Activated naive CD4-positive, alpha-beta T cell treated with anti-CD3 and anti-CD28 coated beads for 36 hours (primary cell): ENCODE results near the gene ENOX2. TPM values are rescaled to one million over a fixed set of nuclear protein-coding genes. Genes with fewer than 3 reads are reported as not detected.
"Not testable (repeated sequence)": the region's sequence is repeated elsewhere in the genome, so short reads cannot be mapped to it uniquely, and the experiment has no call there.

Experiments
- CTCF ChIA-PET: fragments of 350-600 bp; sonication (Branson Sonifier 250); formaldehyde crosslinking; loops from one replicate; lab custom pipeline; 2021; ENCODE audit warnings: antibody characterized with exemption; lab: Charles Lee
- DNase-seq: peaks from one replicate; pipeline ENCODE4 v3.0.0-alpha.2; 2020
- H3K27ac Mint-ChIP-seq: one replicate; pipeline ENCODE4 v1.8.0; 2021; ENCODE audit warnings: mild to moderate bottlenecking, mixed read lengths
- H3K27me3 Mint-ChIP-seq: one replicate; pipeline ENCODE4 v1.8.0; 2021; ENCODE audit warnings: low read depth, mixed read lengths
- H3K36me3 Mint-ChIP-seq: one replicate; pipeline ENCODE4 v1.8.0; 2021; ENCODE audit warnings: low read depth, mixed read lengths
- H3K4me1 Mint-ChIP-seq: one replicate; pipeline ENCODE4 v1.8.0; 2021; ENCODE audit warnings: low read depth, mixed read lengths
- H3K4me3 Mint-ChIP-seq: one replicate; pipeline ENCODE4 v1.8.0; 2021; ENCODE audit warnings: mild to moderate bottlenecking, moderate library complexity, mixed read lengths
- H3K9me3 Mint-ChIP-seq: one replicate; pipeline ENCODE4 v1.8.0; 2021; ENCODE audit warnings: mixed read lengths
- intact Hi-C: fragments of 100-400 bp; cut with micrococcal nuclease; formaldehyde crosslinking; loops from one replicate; pipeline ENCODE4 v1.15.1; 2023
- total RNA-seq, 2 experiments: library from RNA; stranded (reverse); gene quantifications; one replicate each; pipeline ENCODE4 v1.2.3, GENCODE V29; 2021

ENOX2 gene
- total RNA-seq, 2 experiments from 2014 or later: 8.7 to 9.7 TPM

GRCh38 chrX:130834149-130834548, 68.9 kb downstream of the ENOX2 start:
- DNase-seq: no peak
- Mint-ChIP-seq H3K9me3 (no peaks in the 10 kb centered on the region), H3K27me3 (no peaks in the 10 kb centered on the region), H3K27ac (no peak overlapping the region), H3K4me3 (no peak overlapping the region), H3K36me3 (no peaks in the 10 kb centered on the region), H3K4me1 (peaks cover 14% of the 10 kb centered on the region)
- CTCF ChIA-PET: no interaction called here
- intact Hi-C loops: no loop called here

GRCh38 chrX:130831347-130831722, 71.7 kb downstream of the ENOX2 start:
- no peaks in the 10 kb centered on the region for H3K36me3 Mint-ChIP-seq
- no peak overlapping the region for H3K27ac Mint-ChIP-seq
- no peak for DNase-seq
- no peaks in the 10 kb centered on the region for H3K27me3 Mint-ChIP-seq
- intact Hi-C loops: no loop called here
- no peaks in the 10 kb centered on the region for H3K9me3 Mint-ChIP-seq
- CTCF ChIA-PET: no interaction called here
- peaks cover 13% of the 10 kb centered on the region for H3K4me1 Mint-ChIP-seq
- H3K4me3 Mint-ChIP-seq: no peak overlapping the region

- no peaks in the 10 kb centered on the region for H3K27me3 Mint-ChIP-seq
- H3K36me3 Mint-ChIP-seq: no peaks in the 10 kb centered on the region
- no peak overlapping the region for H3K27ac Mint-ChIP-seq
- peaks cover 10% of the 10 kb centered on the region for H3K4me1 Mint-ChIP-seq
- H3K9me3 Mint-ChIP-seq: no peaks in the 10 kb centered on the region
- H3K4me3 Mint-ChIP-seq: no peak overlapping the region
- no peak for DNase-seq
- intact Hi-C loops: loop anchor here (1.0 kb wide), 1 partner anchor 36 kb away; no protein-coding TSS in a partner anchor
- CTCF ChIA-PET: no interaction called here
Observed at GRCh38 chrX:130830599-130831346, 72.2 kb downstream of the ENOX2 start.

GRCh38 chrX:130829526-130830515, 73.2 kb downstream of the ENOX2 start:
- intact Hi-C loops: loop anchor here (1.0 kb wide), 1 partner anchor 36 kb away; no protein-coding TSS in a partner anchor
- CTCF ChIA-PET: no interaction called here
- Mint-ChIP-seq H3K27me3 (no peaks in the 10 kb centered on the region), H3K36me3 (no peaks in the 10 kb centered on the region), H3K4me1 (peaks cover 9% of the 10 kb centered on the region), H3K9me3 (no peaks in the 10 kb centered on the region), H3K27ac (no peak overlapping the region), H3K4me3 (no peak overlapping the region)
- DNase-seq: no peak

GRCh38 chrX:130828641-130829040, 74.4 kb downstream of the ENOX2 start:
- CTCF ChIA-PET: no interaction called here
- Mint-ChIP-seq H3K4me1 (peaks cover 9% of the 10 kb centered on the region), H3K27ac (no peak overlapping the region), H3K36me3 (no peaks in the 10 kb centered on the region), H3K27me3 (no peaks in the 10 kb centered on the region), H3K9me3 (no peaks in the 10 kb centered on the region), H3K4me3 (no peak overlapping the region)
- intact Hi-C loops: no loop called here
- DNase-seq: no peak

- no peak overlapping the region for H3K27ac Mint-ChIP-seq
- CTCF ChIA-PET: no interaction called here
- no peak for DNase-seq
- no peak overlapping the region for H3K4me3 Mint-ChIP-seq
- H3K27me3 Mint-ChIP-seq: no peaks in the 10 kb centered on the region
- no peaks in the 10 kb centered on the region for H3K9me3 Mint-ChIP-seq
- H3K36me3 Mint-ChIP-seq: no peaks in the 10 kb centered on the region
- intact Hi-C loops: no loop called here
- peaks cover 4% of the 10 kb centered on the region for H3K4me1 Mint-ChIP-seq
Observed at GRCh38 chrX:130827648-130828047, 75.4 kb downstream of the ENOX2 start.

GRCh38 chrX:130826249-130826648, 76.8 kb downstream of the ENOX2 start:
- Mint-ChIP-seq H3K4me1 (peaks cover under 1% of the 10 kb centered on the region), H3K4me3 (no peak overlapping the region), H3K27ac (no peak overlapping the region), H3K27me3 (no peaks in the 10 kb centered on the region), H3K36me3 (no peaks in the 10 kb centered on the region), H3K9me3 (no peaks in the 10 kb centered on the region)
- no peak for DNase-seq
- CTCF ChIA-PET: no interaction called here
- intact Hi-C loops: no loop called here

GRCh38 chrX:130825525-130825924, 77.5 kb downstream of the ENOX2 start:
- Mint-ChIP-seq H3K9me3 (no peaks in the 10 kb centered on the region), H3K4me3 (no peak overlapping the region), H3K27me3 (no peaks in the 10 kb centered on the region), H3K4me1 (no peaks in the 10 kb centered on the region), H3K36me3 (no peaks in the 10 kb centered on the region), H3K27ac (no peak overlapping the region)
- no peak for DNase-seq
- CTCF ChIA-PET: no interaction called here
- intact Hi-C loops: no loop called here

- H3K27me3 Mint-ChIP-seq, DNase-seq, H3K4me1 Mint-ChIP-seq, H3K9me3 Mint-ChIP-seq, intact Hi-C loops, CTCF ChIA-PET, H3K36me3 Mint-ChIP-seq, H3K27ac Mint-ChIP-seq, H3K4me3 Mint-ChIP-seq: not testable (repeated sequence)
Observed at GRCh38 chrX:130819367-130819766, 83.6 kb downstream of the ENOX2 start.

- H3K36me3 Mint-ChIP-seq, H3K9me3 Mint-ChIP-seq, H3K4me3 Mint-ChIP-seq, H3K27me3 Mint-ChIP-seq, H3K27ac Mint-ChIP-seq, DNase-seq, intact Hi-C loops, H3K4me1 Mint-ChIP-seq: not testable (repeated sequence)
- CTCF ChIA-PET: interaction anchor here (0.5 kb wide), 1 partner anchor 666 kb away, joined by 3 read pairs; no protein-coding TSS in a partner anchor
Observed at GRCh38 chrX:130813932-130814331, 89.1 kb downstream of the ENOX2 start.

GRCh38 chrX:130810561-130810960, 92.4 kb downstream of the ENOX2 start:
- Mint-ChIP-seq H3K36me3 (peaks cover 7% of the 10 kb centered on the region), H3K9me3 (peaks cover 4% of the 10 kb centered on the region), H3K4me3 (no peak overlapping the region), H3K4me1 (no peaks in the 10 kb centered on the region), H3K27me3 (no peaks in the 10 kb centered on the region), H3K27ac (no peak overlapping the region)
- CTCF ChIA-PET: no interaction called here
- intact Hi-C loops: no loop called here
- no peak for DNase-seq

- no peak overlapping the region for H3K4me3 Mint-ChIP-seq
- CTCF ChIA-PET: no interaction called here
Observed at GRCh38 chrX:130805903-130806302, 97.1 kb downstream of the ENOX2 start.

More at GRCh38 chrX:130805903-130806302, 97.1 kb downstream of the ENOX2 start:
- no peaks in the 10 kb centered on the region for H3K36me3 Mint-ChIP-seq
- no peak for DNase-seq
- intact Hi-C loops: no loop called here
- no peaks in the 10 kb centered on the region for H3K4me1 Mint-ChIP-seq
- H3K27ac Mint-ChIP-seq: no peak overlapping the region
- H3K27me3 Mint-ChIP-seq: no peaks in the 10 kb centered on the region
- no peaks in the 10 kb centered on the region for H3K9me3 Mint-ChIP-seq
